Caco-2 (cell line): Measurements from ENCODE around the gene CYSLTR2. TPM values are rescaled to one million over a fixed set of nuclear protein-coding genes. Genes with fewer than 3 reads are reported as not detected.
"Not testable (repeated sequence)": the region's sequence is repeated elsewhere in the genome, so short reads cannot be mapped to it uniquely, and the experiment has no call there.

ENCODE experiments used
- BruUV-seq: library from RNA; stranded (reverse); fragments of 400-500 nt; replicated peaks from 2 replicates; lab custom pipeline; 2021; lab: Mats Ljungman, UMichigan
- CTCF ChIA-PET: fragments of 300-600 bp; sonication (Branson Sonifier 250); formaldehyde crosslinking; loops from one replicate; lab custom pipeline; 2022; ENCODE audit warnings: antibody characterized with exemption; lab: Charles Lee
- POLR2A ChIA-PET: fragments of 300-600 bp; sonication (Branson Sonifier 250); formaldehyde crosslinking; loops from one replicate; lab custom pipeline; 2022; ENCODE audit warnings: antibody characterized with exemption; lab: Charles Lee
- DNase-seq, 2 experiments: peaks; one replicate each; pipeline versions ENCODE4 v3.0.0 to v3.0.0-alpha.2; 2020 to 2022
- H3K27me3 ChIP-seq: replicated peaks from 2 replicates; pipeline ENCODE4 v1.6.0; 2011; ENCODE audit warnings: low read length; ENCODE audit not compliant: control insufficient read depth, insufficient read depth
- H3K36me3 ChIP-seq: 2 replicates; pipeline ENCODE4 v1.5.1; 2011; ENCODE audit warnings: low read length; ENCODE audit not compliant: control insufficient read depth, insufficient read depth
- H3K4me1 ChIP-seq: fragments of 250-450 bp; sonication (Bioruptor Pico); 2 replicates; pipeline ENCODE4 v1.5.1; 2020; ENCODE audit warnings: mild to moderate bottlenecking
- H3K4me3 ChIP-seq: 2 replicates; pipeline ENCODE4 v1.5.1; 2011; ENCODE audit warnings: low read depth, mild to moderate bottlenecking, control low read depth, low read length
- H3K9me3 ChIP-seq: fragments of 250-450 bp; sonication (Bioruptor Pico); 2 replicates; pipeline ENCODE4 v1.5.1; 2020; ENCODE audit warnings: mild to moderate bottlenecking, moderate library complexity
- H3K27ac Mint-ChIP-seq: one replicate; pipeline ENCODE4 v1.8.0; 2022; ENCODE audit warnings: mixed read lengths; ENCODE audit not compliant: unreplicated experiment
- H3K27me3 Mint-ChIP-seq: one replicate; pipeline ENCODE4 v1.8.0; 2022; ENCODE audit warnings: mixed read lengths; ENCODE audit not compliant: insufficient read depth, unreplicated experiment
- H3K36me3 Mint-ChIP-seq: one replicate; pipeline ENCODE4 v1.8.0; 2022; ENCODE audit warnings: mild to moderate bottlenecking, mixed read lengths; ENCODE audit not compliant: insufficient read depth, unreplicated experiment
- H3K4me1 Mint-ChIP-seq: one replicate; pipeline ENCODE4 v1.8.0; 2022; ENCODE audit warnings: low read depth, mixed read lengths; ENCODE audit not compliant: unreplicated experiment
- H3K4me3 Mint-ChIP-seq: one replicate; pipeline ENCODE4 v1.8.0; 2022; ENCODE audit warnings: mild to moderate bottlenecking, moderate library complexity, mixed read lengths; ENCODE audit not compliant: unreplicated experiment
- H3K9me3 Mint-ChIP-seq: one replicate; pipeline ENCODE4 v1.8.0; 2022; ENCODE audit warnings: mixed read lengths; ENCODE audit not compliant: unreplicated experiment
- intact Hi-C: fragments of 100-400 bp; cut with micrococcal nuclease; formaldehyde crosslinking; loops from one replicate; pipeline ENCODE4 v1.10.0; 2022; ENCODE audit not compliant: unreplicated experiment
- total RNA-seq: library from RNA; stranded (reverse); gene quantifications from 2 replicates; pipeline ENCODE4 v1.2.3, GENCODE V29; 2022
- TF ChIP-seq, protein P1 (sequence below), 2 experiments: fragments of 200-600 bp in 1 of 2; IDR thresholded peaks; 1 replicate in 1 of 2; 2 replicates in 1 of 2; pipeline versions ENCODE4 v1.5.1 to v1.8.0; 2011 to 2022; ENCODE audit warnings: antibody characterized with exemption in 1 of 2, control low read depth in 1 of 2, inconsistent platforms in 1 of 2, low read depth in 1 of 2, low read length in 1 of 2, mild to moderate bottlenecking in 1 of 2, moderate library complexity in 1 of 2; ENCODE audit not compliant: insufficient read depth in 1 of 2, severe bottlenecking in 1 of 2, unreplicated experiment in 1 of 2

CYSLTR2 gene
- total RNA-seq, 1 experiment from 2014 or later, result not detected

DNA sequence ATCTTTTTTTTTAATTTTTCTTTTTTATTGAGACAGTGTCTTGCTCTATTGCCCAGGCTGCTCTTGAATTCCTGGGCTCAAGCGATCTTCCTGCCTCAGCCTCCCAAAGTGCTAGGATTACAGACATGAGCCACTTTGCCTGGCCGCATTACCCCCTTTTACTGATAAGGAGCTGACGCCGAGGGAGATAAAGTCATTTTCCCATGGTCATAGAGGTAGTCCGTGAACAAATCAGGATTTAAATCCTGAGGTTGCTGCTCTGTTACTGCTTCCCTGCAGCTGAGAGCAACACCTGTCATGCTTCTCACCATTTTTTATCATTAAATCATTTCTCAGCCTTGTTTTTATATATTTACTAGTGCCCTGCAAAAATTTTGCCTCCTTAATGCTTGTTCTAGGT lies 7.4 kb downstream of the CYSLTR2 start:
- Histone ChIP-seq H3K36me3 (no peaks in the 10 kb centered on the region), H3K4me1 (no peaks in the 10 kb centered on the region), H3K27me3 (no peaks in the 10 kb centered on the region), H3K4me3 (no peak overlapping the region), H3K9me3 (peaks cover 11% of the 10 kb centered on the region)
- Mint-ChIP-seq H3K4me1 (no peaks in the 10 kb centered on the region), H3K4me3 (no peak overlapping the region), H3K27me3 (peaks cover 13% of the 10 kb centered on the region), H3K27ac (no peak overlapping the region), H3K36me3 (no peaks in the 10 kb centered on the region), H3K9me3 (peaks cover 18% of the 10 kb centered on the region)
- TF ChIP-seq, protein P1, sequence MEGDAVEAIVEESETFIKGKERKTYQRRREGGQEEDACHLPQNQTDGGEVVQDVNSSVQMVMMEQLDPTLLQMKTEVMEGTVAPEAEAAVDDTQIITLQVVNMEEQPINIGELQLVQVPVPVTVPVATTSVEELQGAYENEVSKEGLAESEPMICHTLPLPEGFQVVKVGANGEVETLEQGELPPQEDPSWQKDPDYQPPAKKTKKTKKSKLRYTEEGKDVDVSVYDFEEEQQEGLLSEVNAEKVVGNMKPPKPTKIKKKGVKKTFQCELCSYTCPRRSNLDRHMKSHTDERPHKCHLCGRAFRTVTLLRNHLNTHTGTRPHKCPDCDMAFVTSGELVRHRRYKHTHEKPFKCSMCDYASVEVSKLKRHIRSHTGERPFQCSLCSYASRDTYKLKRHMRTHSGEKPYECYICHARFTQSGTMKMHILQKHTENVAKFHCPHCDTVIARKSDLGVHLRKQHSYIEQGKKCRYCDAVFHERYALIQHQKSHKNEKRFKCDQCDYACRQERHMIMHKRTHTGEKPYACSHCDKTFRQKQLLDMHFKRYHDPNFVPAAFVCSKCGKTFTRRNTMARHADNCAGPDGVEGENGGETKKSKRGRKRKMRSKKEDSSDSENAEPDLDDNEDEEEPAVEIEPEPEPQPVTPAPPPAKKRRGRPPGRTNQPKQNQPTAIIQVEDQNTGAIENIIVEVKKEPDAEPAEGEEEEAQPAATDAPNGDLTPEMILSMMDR (IDR thresholded peaks at IDR 0.05; ENCODE audit: insufficient read depth in 1 of 2, low read depth in 1 of 2, low read length in 1 of 2, severe bottlenecking in 1 of 2, unreplicated experiment in 1 of 2), result no peak
- DNase-seq, result no peak
- ChIA-PET POLR2A (no interaction called here), CTCF (no interaction called here)
- no TSS peak for BruUV-seq
- intact Hi-C loops, result no loop called here

DNA sequence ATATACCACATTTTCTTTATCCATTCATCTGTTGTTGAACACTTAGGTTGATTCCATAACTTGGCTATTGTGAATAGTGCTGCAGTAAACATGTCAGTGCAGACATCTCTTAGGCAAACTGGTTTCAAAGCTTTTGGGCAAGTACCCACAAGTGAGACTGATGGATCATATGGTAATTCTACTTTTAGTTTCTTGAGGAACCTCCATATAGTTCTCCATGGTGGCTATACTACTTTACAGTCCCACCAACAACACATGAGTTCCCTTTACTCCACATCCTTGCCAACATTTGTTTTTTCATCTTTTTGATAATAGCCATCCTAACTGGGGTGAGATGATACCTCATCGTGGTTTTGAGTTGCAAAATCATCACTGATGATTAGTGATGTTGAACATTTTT lies 8.5 kb downstream of the CYSLTR2 start:
- intact Hi-C loops, result no loop called here

DNA sequence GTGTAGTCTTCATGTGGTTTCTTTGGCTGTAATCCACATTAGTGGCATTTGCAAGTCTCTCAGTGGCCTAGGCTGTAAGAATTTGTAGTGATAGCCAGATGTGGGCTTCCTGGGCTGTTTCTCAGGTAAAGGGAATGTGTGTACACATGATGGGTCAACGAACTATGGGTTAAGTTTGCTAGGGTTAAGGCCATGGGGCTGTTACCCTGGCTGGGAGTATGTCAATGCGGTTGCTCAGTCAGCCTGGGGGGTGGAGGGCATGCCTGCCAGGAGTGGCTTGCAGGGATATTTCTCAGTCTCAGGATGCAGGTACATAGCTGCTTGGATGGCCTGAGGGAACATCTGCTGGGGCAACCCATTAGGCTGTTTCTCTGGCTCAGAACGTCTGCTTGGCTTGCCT lies 13.4 kb downstream of the CYSLTR2 start:
- Mint-ChIP-seq H3K9me3 (peaks cover 46% of the 10 kb centered on the region), H3K4me3 (no peak overlapping the region), H3K4me1 (no peaks in the 10 kb centered on the region), H3K27ac (no peak overlapping the region), H3K27me3 (peaks cover 5% of the 10 kb centered on the region), H3K36me3 (no peaks in the 10 kb centered on the region)
- ChIA-PET POLR2A (no interaction called here), CTCF (no interaction called here)
- BruUV-seq, result no TSS peak
- H3K4me1 ChIP-seq, result no peaks in the 10 kb centered on the region
- no peak overlapping the region for H3K4me3 ChIP-seq
- intact Hi-C loops, result no loop called here
- no peaks in the 10 kb centered on the region for H3K27me3 ChIP-seq
- no peaks in the 10 kb centered on the region for H3K36me3 ChIP-seq
- TF ChIP-seq, protein P1 (IDR thresholded peaks at IDR 0.05; ENCODE audit: insufficient read depth in 1 of 2, low read depth in 1 of 2, low read length in 1 of 2, severe bottlenecking in 1 of 2, unreplicated experiment in 1 of 2), result no peak
- peaks cover 21% of the 10 kb centered on the region for H3K9me3 ChIP-seq
- DNase-seq, result no peak

More for the DNA sequence above, 8.5 kb downstream of the CYSLTR2 start:
- Histone ChIP-seq H3K9me3 (peaks cover 16% of the 10 kb centered on the region), H3K27me3 (no peaks in the 10 kb centered on the region), H3K4me1 (no peaks in the 10 kb centered on the region), H3K36me3 (no peaks in the 10 kb centered on the region), H3K4me3 (no peak overlapping the region)
- DNase-seq, result no peak
- peaks cover 27% of the 10 kb centered on the region for H3K9me3 Mint-ChIP-seq
- CTCF ChIA-PET, result no interaction called here
- POLR2A ChIA-PET, result no interaction called here
- H3K36me3 Mint-ChIP-seq, result no peaks in the 10 kb centered on the region
- no peak overlapping the region for H3K27ac Mint-ChIP-seq
- BruUV-seq, result no TSS peak
- H3K4me1 Mint-ChIP-seq, result no peaks in the 10 kb centered on the region
- TF ChIP-seq, protein P1 (IDR thresholded peaks at IDR 0.05; ENCODE audit: insufficient read depth in 1 of 2, low read depth in 1 of 2, low read length in 1 of 2, severe bottlenecking in 1 of 2, unreplicated experiment in 1 of 2), result no peak
- peaks cover 16% of the 10 kb centered on the region for H3K27me3 Mint-ChIP-seq
- no peak overlapping the region for H3K4me3 Mint-ChIP-seq

DNA sequence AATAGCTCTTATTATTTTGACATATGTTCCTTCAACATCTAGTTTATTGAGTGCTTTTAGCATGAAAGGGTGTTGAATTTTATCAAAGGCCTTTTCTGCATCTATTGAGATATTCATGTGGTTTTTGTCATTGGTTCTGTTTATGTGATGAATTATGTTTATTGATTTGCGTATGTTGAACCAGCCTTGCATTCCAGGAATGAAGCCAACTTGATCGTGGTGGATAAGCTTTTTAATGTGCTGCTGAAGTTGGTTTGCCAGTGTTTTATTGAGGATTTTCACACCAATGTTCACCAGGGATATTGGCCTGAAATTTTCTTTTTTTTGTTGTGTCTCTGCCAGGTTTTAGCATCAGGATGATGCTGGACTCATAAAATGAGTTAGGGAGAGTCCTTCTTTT lies 17.7 kb downstream of the CYSLTR2 start:
- H3K27me3 ChIP-seq, BruUV-seq, CTCF ChIA-PET, H3K4me3 Mint-ChIP-seq, intact Hi-C loops, H3K4me1 Mint-ChIP-seq, H3K27me3 Mint-ChIP-seq, H3K4me1 ChIP-seq, H3K4me3 ChIP-seq, POLR2A ChIA-PET, H3K36me3 Mint-ChIP-seq, DNase-seq, H3K36me3 ChIP-seq, H3K27ac Mint-ChIP-seq, H3K9me3 ChIP-seq: not testable (repeated sequence)
- peaks cover 41% of the 10 kb centered on the region for H3K9me3 Mint-ChIP-seq
